Astrocyte (in vitro differentiated cells and primary cell): ENCODE data around the gene EVC2. TPM values are rescaled to one million over a fixed set of nuclear protein-coding genes. Genes with fewer than 3 reads are reported as not detected.

Source experiments
- DNase-seq: peaks from one replicate; pipeline ENCODE4 v3.0.0-alpha.2; 2010; ENCODE audit warnings: low read depth
- FAIRE-seq: peaks from 2 replicates; lab custom pipeline; 2011; peaks lifted over from hg19 to GRCh38; lab: Jason Lieb, UNC
- H2AFZ ChIP-seq: 2 replicates; pipeline ENCODE4 v1.6.0; 2012; ENCODE audit warnings: low read depth, low read length, inconsistent platforms
- H3K27ac ChIP-seq: 2 replicates; pipeline ENCODE4 v1.5.1; 2011; ENCODE audit warnings: low read depth, low read length, inconsistent platforms
- H3K27me3 ChIP-seq: 2 replicates; pipeline ENCODE4 v1.6.0; 2011; ENCODE audit warnings: low read length, inconsistent platforms; ENCODE audit not compliant: insufficient read depth
- H3K36me3 ChIP-seq: 2 replicates; pipeline ENCODE4 v1.5.1; 2011; ENCODE audit warnings: low read length, inconsistent platforms; ENCODE audit not compliant: insufficient read depth
- H3K4me1 ChIP-seq: 2 replicates; pipeline ENCODE4 v1.5.1; 2011; ENCODE audit warnings: low read length, inconsistent platforms; ENCODE audit not compliant: insufficient read depth
- H3K4me2 ChIP-seq: 2 replicates; pipeline ENCODE4 v1.6.0; 2012; ENCODE audit warnings: low read length, inconsistent platforms
- H3K4me3 ChIP-seq: 2 replicates; pipeline ENCODE4 v1.5.1; 2011; ENCODE audit warnings: low read depth, mild to moderate bottlenecking, low read length, inconsistent platforms; ENCODE audit not compliant: insufficient read depth
- H3K79me2 ChIP-seq: 2 replicates; pipeline ENCODE4 v1.6.0; 2012; ENCODE audit warnings: mild to moderate bottlenecking, low read length, inconsistent platforms; ENCODE audit not compliant: insufficient read depth
- H3K9ac ChIP-seq: 2 replicates; pipeline ENCODE4 v1.6.0; 2012; ENCODE audit warnings: mild to moderate bottlenecking, low read length, inconsistent platforms
- H3K9me3 ChIP-seq: 2 replicates; pipeline ENCODE4 v1.5.1; 2012; ENCODE audit warnings: low read depth, mild to moderate bottlenecking, low read length, inconsistent platforms; ENCODE audit not compliant: insufficient read depth
- H4K20me1 ChIP-seq: 2 replicates; pipeline ENCODE4 v1.6.0; 2012; ENCODE audit warnings: low read length, inconsistent platforms; ENCODE audit not compliant: insufficient read depth
- H3K27ac Mint-ChIP-seq: one replicate; pipeline ENCODE4 v1.8.0; 2021; ENCODE audit warnings: mild to moderate bottlenecking, mixed read lengths; ENCODE audit not compliant: unreplicated experiment
- H3K27me3 Mint-ChIP-seq: one replicate; pipeline ENCODE4 v1.8.0; 2021; ENCODE audit warnings: low read depth, mixed read lengths; ENCODE audit not compliant: unreplicated experiment
- H3K36me3 Mint-ChIP-seq: one replicate; pipeline ENCODE4 v1.8.0; 2021; ENCODE audit warnings: low read depth, mixed read lengths; ENCODE audit not compliant: unreplicated experiment
- H3K4me1 Mint-ChIP-seq: one replicate; pipeline ENCODE4 v1.8.0; 2021; ENCODE audit warnings: low read depth, mixed read lengths; ENCODE audit not compliant: unreplicated experiment
- H3K4me3 Mint-ChIP-seq: one replicate; pipeline ENCODE4 v1.8.0; 2021; ENCODE audit warnings: mild to moderate bottlenecking, moderate library complexity, mixed read lengths; ENCODE audit not compliant: unreplicated experiment
- H3K9me3 Mint-ChIP-seq: one replicate; pipeline ENCODE4 v1.8.0; 2021; ENCODE audit warnings: mild to moderate bottlenecking, mixed read lengths; ENCODE audit not compliant: unreplicated experiment
- CTCF ChIP-seq: IDR thresholded peaks from 2 replicates; pipeline ENCODE4 v1.5.1; 2011; ENCODE audit warnings: low read depth, mild to moderate bottlenecking, inconsistent platforms, low read length, moderate library complexity; ENCODE audit not compliant: insufficient read depth
- EZH2 ChIP-seq: IDR thresholded peaks from 2 replicates; pipeline ENCODE4 v1.6.1; 2012; ENCODE audit warnings: mild to moderate bottlenecking, low read length, inconsistent platforms; ENCODE audit not compliant: insufficient read depth
- total RNA-seq: library from RNA; stranded (reverse); gene quantifications from 2 replicates; pipeline ENCODE4 v1.2.1, GENCODE V29; 2021

EVC2 gene
- total RNA-seq, 1 donor from 2014 or later: 3.3 TPM

- Mint-ChIP-seq H3K4me1 (no peaks in the 10 kb centered on the region), H3K9me3 (no peaks in the 10 kb centered on the region), H3K27me3 (no peaks in the 10 kb centered on the region), H3K4me3 (no peak overlapping the region), H3K36me3 (peaks cover 21% of the 10 kb centered on the region), H3K27ac (no peak overlapping the region)
- no peaks in the 10 kb centered on the region for H4K20me1 ChIP-seq
- H3K27me3 ChIP-seq: no peaks in the 10 kb centered on the region
- no peak overlapping the region for H3K9ac ChIP-seq
- H3K36me3 ChIP-seq: peaks cover 10% of the 10 kb centered on the region
- no peaks in the 10 kb centered on the region for H3K9me3 ChIP-seq
- no peak for FAIRE-seq
- H3K4me2 ChIP-seq: no peak overlapping the region
- no peak overlapping the region for H3K27ac ChIP-seq
- H3K79me2 ChIP-seq: no peaks in the 10 kb centered on the region
- H3K4me1 ChIP-seq: no peaks in the 10 kb centered on the region
- H3K4me3 ChIP-seq: no peak overlapping the region
- no peak for TF ChIP-seq EZH2
- no peak for TF ChIP-seq CTCF
- no peak for DNase-seq
- no peak overlapping the region for H2AFZ ChIP-seq
Observed at GRCh38 chr4:5561286-5561685, 147.1 kb downstream of the EVC2 start.

DNA sequence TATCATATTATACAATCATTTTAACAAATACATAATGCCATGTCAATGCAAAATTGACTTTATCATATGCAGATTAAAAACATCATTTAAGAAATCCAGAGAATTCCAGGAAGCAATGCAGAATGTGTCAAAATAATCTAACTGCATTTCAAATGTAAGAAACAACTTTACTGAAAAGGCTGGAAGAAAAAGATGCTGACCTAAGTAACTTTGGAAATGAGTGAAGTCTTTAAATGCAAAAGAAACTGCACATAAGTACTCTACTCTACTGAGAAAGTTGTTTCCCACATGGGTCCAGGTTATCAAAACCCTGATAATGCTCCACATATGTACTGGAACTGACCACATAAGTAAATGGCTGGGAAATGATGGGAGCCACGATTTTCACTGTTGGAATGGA is 149.9 kb downstream of the EVC2 start:
- no peak overlapping the region for H3K9ac ChIP-seq
- H3K27ac ChIP-seq: no peak overlapping the region
- no peak overlapping the region for H2AFZ ChIP-seq
- Mint-ChIP-seq H3K36me3 (peaks cover 12% of the 10 kb centered on the region), H3K27ac (no peak overlapping the region), H3K27me3 (no peaks in the 10 kb centered on the region), H3K9me3 (no peaks in the 10 kb centered on the region), H3K4me3 (no peak overlapping the region), H3K4me1 (no peaks in the 10 kb centered on the region)
- no peak for FAIRE-seq
- H3K27me3 ChIP-seq: no peaks in the 10 kb centered on the region
- no peaks in the 10 kb centered on the region for H3K9me3 ChIP-seq
- no peak overlapping the region for H3K4me3 ChIP-seq
- peaks cover 10% of the 10 kb centered on the region for H3K36me3 ChIP-seq
- no peak overlapping the region for H3K4me2 ChIP-seq
- H3K79me2 ChIP-seq: no peaks in the 10 kb centered on the region
- TF ChIP-seq EZH2: no peak
- no peak for TF ChIP-seq CTCF
- no peaks in the 10 kb centered on the region for H4K20me1 ChIP-seq
- DNase-seq: no peak
- no peaks in the 10 kb centered on the region for H3K4me1 ChIP-seq

GRCh38 chr4:5554376-5554775 is 154.0 kb downstream of the EVC2 start:
- Histone ChIP-seq H3K27me3 (no peaks in the 10 kb centered on the region), H2AFZ (no peak overlapping the region), H3K4me2 (no peak overlapping the region), H3K27ac (no peak overlapping the region), H3K9me3 (no peaks in the 10 kb centered on the region), H3K36me3 (no peaks in the 10 kb centered on the region), H3K9ac (no peak overlapping the region), H3K4me3 (no peak overlapping the region), H3K79me2 (no peaks in the 10 kb centered on the region), H4K20me1 (no peaks in the 10 kb centered on the region), H3K4me1 (no peaks in the 10 kb centered on the region)
- Mint-ChIP-seq H3K9me3 (peaks cover 7% of the 10 kb centered on the region), H3K4me1 (no peaks in the 10 kb centered on the region), H3K27me3 (no peaks in the 10 kb centered on the region), H3K36me3 (peaks cover 22% of the 10 kb centered on the region), H3K4me3 (no peak overlapping the region), H3K27ac (no peak overlapping the region)
- no peak for DNase-seq
- FAIRE-seq: no peak
- TF ChIP-seq EZH2: no peak
- TF ChIP-seq CTCF: no peak
